OCI-LY3 (cell line): ENCODE measurements around the gene AFDN.

Experiments used
- EZH2phosphoT487 ChIP-seq: fragments of 200-600 bp; shearing (Covaris generic); IDR thresholded peaks from 2 replicates; pipeline ENCODE4 v1.6.1; 2018; ENCODE audit warnings: antibody characterized with exemption, mixed run types, low read depth
- TF ChIP-seq, protein P1 (sequence below): fragments of 200-600, 300-600 bp; sonication (generic); IDR thresholded peaks from 2 replicates; pipeline ENCODE4 v1.5.1; 2014; ENCODE audit warnings: antibody characterized with exemption, low read length, low read depth

- TF ChIP-seq, protein P1, sequence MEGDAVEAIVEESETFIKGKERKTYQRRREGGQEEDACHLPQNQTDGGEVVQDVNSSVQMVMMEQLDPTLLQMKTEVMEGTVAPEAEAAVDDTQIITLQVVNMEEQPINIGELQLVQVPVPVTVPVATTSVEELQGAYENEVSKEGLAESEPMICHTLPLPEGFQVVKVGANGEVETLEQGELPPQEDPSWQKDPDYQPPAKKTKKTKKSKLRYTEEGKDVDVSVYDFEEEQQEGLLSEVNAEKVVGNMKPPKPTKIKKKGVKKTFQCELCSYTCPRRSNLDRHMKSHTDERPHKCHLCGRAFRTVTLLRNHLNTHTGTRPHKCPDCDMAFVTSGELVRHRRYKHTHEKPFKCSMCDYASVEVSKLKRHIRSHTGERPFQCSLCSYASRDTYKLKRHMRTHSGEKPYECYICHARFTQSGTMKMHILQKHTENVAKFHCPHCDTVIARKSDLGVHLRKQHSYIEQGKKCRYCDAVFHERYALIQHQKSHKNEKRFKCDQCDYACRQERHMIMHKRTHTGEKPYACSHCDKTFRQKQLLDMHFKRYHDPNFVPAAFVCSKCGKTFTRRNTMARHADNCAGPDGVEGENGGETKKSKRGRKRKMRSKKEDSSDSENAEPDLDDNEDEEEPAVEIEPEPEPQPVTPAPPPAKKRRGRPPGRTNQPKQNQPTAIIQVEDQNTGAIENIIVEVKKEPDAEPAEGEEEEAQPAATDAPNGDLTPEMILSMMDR, result no peak
- TF ChIP-seq EZH2phosphoT487, result no peak
Measured at GRCh38 chr6:167930295-167930694, 103.6 kb downstream of the AFDN start.
